ENCODE measurements around the gene GLRX5. TPM values are rescaled to one million over a fixed set of nuclear protein-coding genes. Genes with fewer than 3 reads are reported as not detected.
A peak's percentile ranks its signal among the peaks of the same experiment; 100 is the strongest.

GLRX5 gene
- total RNA-seq, 1 experiment from 2014 or later: 72.8 TPM

- TF ChIP-seq, protein P1, sequence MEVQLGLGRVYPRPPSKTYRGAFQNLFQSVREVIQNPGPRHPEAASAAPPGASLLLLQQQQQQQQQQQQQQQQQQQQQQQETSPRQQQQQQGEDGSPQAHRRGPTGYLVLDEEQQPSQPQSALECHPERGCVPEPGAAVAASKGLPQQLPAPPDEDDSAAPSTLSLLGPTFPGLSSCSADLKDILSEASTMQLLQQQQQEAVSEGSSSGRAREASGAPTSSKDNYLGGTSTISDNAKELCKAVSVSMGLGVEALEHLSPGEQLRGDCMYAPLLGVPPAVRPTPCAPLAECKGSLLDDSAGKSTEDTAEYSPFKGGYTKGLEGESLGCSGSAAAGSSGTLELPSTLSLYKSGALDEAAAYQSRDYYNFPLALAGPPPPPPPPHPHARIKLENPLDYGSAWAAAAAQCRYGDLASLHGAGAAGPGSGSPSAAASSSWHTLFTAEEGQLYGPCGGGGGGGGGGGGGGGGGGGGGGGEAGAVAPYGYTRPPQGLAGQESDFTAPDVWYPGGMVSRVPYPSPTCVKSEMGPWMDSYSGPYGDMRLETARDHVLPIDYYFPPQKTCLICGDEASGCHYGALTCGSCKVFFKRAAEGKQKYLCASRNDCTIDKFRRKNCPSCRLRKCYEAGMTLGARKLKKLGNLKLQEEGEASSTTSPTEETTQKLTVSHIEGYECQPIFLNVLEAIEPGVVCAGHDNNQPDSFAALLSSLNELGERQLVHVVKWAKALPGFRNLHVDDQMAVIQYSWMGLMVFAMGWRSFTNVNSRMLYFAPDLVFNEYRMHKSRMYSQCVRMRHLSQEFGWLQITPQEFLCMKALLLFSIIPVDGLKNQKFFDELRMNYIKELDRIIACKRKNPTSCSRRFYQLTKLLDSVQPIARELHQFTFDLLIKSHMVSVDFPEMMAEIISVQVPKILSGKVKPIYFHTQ (CRISPR knock-in tag; IDR thresholded peaks at IDR 0.05): no peak
- TF ChIP-seq ZNF219 (CRISPR knock-in tag; IDR thresholded peaks at IDR 0.05; ENCODE audit: borderline replicate concordance) (no peak), ESRRA (CRISPR knock-in tag; IDR thresholded peaks at IDR 0.05; ENCODE audit: borderline replicate concordance) (no peak), RELA (CRISPR knock-in tag; IDR thresholded peaks at IDR 0.05; ENCODE audit: borderline replicate concordance) (no peak), MYBL2 (CRISPR knock-in tag; IDR thresholded peaks at IDR 0.05) (no peak)
Measured at GRCh38 chr14:95513291-95513690, 21.6 kb upstream of the GLRX5 start (continued).

DNA sequence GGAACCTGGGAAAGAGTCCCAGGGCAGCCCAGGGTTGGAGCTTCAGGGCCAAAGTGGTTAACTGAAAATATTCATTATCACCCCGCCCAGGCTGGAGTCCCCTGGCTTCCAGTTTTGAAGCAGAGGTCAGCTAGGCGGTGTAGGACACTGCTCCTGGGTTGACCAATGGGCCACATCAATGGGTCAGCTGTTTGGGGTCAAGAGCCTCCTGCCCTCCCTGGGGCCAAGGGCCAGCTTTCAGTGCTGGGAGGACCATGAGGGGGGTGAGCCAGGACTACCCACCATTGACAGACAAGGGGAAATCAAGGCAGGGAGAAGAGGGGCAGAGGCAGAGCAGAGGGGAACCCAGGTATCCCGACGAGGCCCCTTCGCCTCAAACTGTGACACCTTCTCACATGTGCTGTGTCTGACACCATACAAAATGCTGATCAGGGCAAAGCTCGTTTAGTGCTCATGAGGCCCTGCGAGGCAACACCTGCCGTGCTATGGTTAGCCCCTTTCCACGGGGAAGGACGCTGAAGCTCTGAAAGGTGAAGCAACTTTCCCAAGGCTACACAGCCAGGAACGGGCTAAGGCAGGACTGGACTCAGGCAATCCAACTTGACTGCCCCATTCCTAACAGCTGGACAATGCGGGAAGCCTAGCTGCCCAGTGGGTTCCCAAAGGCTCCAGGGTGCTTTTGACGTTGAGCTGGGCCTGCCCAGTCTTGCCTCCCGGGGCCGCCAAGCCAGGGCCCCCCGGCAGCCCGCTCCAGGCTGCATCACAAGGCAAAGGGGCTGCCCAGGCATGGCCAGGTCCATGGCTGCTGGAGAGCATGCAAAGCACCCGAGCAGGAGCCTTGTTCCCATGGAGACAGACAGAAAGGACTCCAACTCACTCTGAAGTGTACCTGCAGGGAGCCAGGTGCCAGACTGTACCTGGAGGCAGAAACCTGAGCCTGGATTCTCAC lies 20.4 kb upstream of the GLRX5 start:
- Mint-ChIP-seq H3K9me3 (no peaks in the 10 kb centered on the region), H3K4me3 (peak overlapping the region; percentile 36; the same call in 1 of the 2 replicates), H3K27me3 (ENCODE audit: low read depth) (peaks cover 39% of the 10 kb centered on the region), H3K4me1 (peaks cover 13% of the 10 kb centered on the region), H3K27ac (no peak overlapping the region), H3K36me3 (no peaks in the 10 kb centered on the region)
- ChIA-PET CTCF (interaction anchor here (1.1 to 4.9 kb wide), 5 partner anchors 13 to 72 kb away, joined by 3 to 30 read pairs (median 4); no protein-coding TSS in a partner anchor), POLR2A (no interaction called here)
- ATAC-seq (peak; percentile 43), DNase-seq (ENCODE audit: low spot score) (no peak)
- TF ChIP-seq GRHL2 (CRISPR knock-in tag; IDR thresholded peaks at IDR 0.05; ENCODE audit: insufficient replicate concordance, severe bottlenecking): no peak

DNA sequence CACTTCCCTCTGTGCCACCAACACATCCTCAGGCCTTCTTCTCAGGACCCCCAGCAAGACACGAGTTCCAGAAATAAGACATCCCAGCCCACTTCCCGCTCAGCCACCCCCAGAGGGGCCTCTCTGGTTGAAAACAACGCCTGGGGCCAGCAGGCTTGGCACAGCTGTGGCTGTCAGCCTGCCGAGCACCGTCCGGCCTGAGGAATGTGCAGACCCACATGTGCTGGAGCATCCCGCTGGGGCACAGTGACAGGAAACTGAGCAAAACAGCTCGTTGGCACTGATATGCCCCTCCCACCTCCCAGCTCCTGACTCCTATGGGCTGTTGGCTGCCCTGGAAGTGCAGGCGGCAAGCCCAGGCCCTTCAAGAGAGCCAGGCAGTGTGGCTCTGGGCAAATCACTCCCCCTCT lies 19.8 kb upstream of the GLRX5 start:
- H3K27ac Mint-ChIP-seq: no peak overlapping the region
- CTCF ChIA-PET: interaction anchor here (1.1 to 4.9 kb wide), 6 partner anchors 11 to 72 kb away, joined by 3 to 30 read pairs (median 5); no protein-coding TSS in a partner anchor

GRCh38 chr14:95515596-95516552 lies 19.0 kb upstream of the GLRX5 start:
- TF ChIP-seq CTCF (IDR thresholded peaks at IDR 0.05): no peak
- peak; percentile 66 for TF ChIP-seq ZNF423 (CRISPR knock-in tag; IDR thresholded peaks at IDR 0.05)
- no peak for TF ChIP-seq JAZF1 (CRISPR knock-in tag; IDR thresholded peaks at IDR 0.05)
- peaks cover 39% of the 10 kb centered on the region for H3K27me3 Mint-ChIP-seq (ENCODE audit: low read depth)
- ATAC-seq (peak; percentile 74), DNase-seq (ENCODE audit: low spot score) (peak; percentile 68)
- POLR2A ChIA-PET: interaction anchor here (1.6 kb wide), 1 partner anchor 18 kb away, joined by 4 read pairs; no protein-coding TSS in a partner anchor
- CTCF ChIA-PET: interaction anchor here (0.5 to 4.9 kb wide), 16 partner anchors 10 to 277 kb away, joined by 3 to 30 read pairs (median 4); no protein-coding TSS in a partner anchor
- peak overlapping the region; percentile 68 for H3K4me3 Mint-ChIP-seq
- no peaks in the 10 kb centered on the region for H3K36me3 Mint-ChIP-seq
- no peak overlapping the region for H3K27ac Mint-ChIP-seq
- no peaks in the 10 kb centered on the region for H3K9me3 Mint-ChIP-seq
- H3K4me1 Mint-ChIP-seq: peaks cover 13% of the 10 kb centered on the region

More for the DNA sequence above, 19.8 kb upstream of the GLRX5 start:
- peak; percentile 20 for ATAC-seq
- no peak for TF ChIP-seq ZNF317 (CRISPR knock-in tag; IDR thresholded peaks at IDR 0.05; ENCODE audit: borderline replicate concordance, low read depth)
- peaks cover 39% of the 10 kb centered on the region for H3K27me3 Mint-ChIP-seq (ENCODE audit: low read depth)
- peak overlapping the region; percentile 36; the same call in 1 of the 2 replicates for H3K4me3 Mint-ChIP-seq
- H3K4me1 Mint-ChIP-seq: peaks cover 13% of the 10 kb centered on the region
- POLR2A ChIA-PET: no interaction called here
- DNase-seq (ENCODE audit: low spot score): peak; percentile 29
- no peaks in the 10 kb centered on the region for H3K9me3 Mint-ChIP-seq
- no peaks in the 10 kb centered on the region for H3K36me3 Mint-ChIP-seq

Data from WTC11 (cell line).